ENCODE results near the gene ZBTB20.

Gene ZBTB20

GRCh38 chr3:114714957-114715460, 432.1 kb downstream of the ZBTB20 start:
- Histone ChIP-seq H3K36me3 (ENCODE audit: control insufficient read depth, low read length) (no peaks in the 10 kb centered on the region), H3F3A (ENCODE audit: control insufficient read depth, insufficient read depth) (no peaks in the 10 kb centered on the region), H3K79me2 (ENCODE audit: control insufficient read depth, low read length) (no peaks in the 10 kb centered on the region)

DNA sequence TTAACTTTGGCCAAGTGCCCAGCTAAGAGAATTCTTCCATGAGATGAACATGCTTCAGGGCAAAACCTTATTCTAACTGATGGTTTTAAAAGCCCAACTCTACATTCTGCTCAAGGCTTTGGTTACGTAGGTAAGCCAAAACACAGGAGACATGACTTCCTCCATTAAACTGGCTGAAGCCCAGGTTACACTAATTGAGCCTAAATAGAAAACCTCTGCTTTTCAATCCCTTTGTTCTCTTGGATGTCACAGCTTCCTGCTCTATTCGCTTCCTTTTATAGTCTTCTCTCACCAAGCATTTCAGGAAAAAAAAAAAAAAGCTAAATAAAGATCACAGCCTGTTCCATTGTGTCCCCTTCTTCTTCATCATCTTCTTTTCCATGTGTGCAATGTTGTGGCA, 432.9 kb downstream of the ZBTB20 start:
- Histone ChIP-seq H4K20me1 (ENCODE audit: control insufficient read depth, insufficient read depth, low read depth, low read length) (no peaks in the 10 kb centered on the region), H3K27me3 (ENCODE audit: control insufficient read depth, low read length) (no peaks in the 10 kb centered on the region), H3K79me2 (ENCODE audit: control insufficient read depth, low read length) (no peaks in the 10 kb centered on the region), H3K9me3 (ENCODE audit: control insufficient read depth, insufficient read depth, low read length) (no peaks in the 10 kb centered on the region), H3K4me3 (ENCODE audit: low read length) (no peak overlapping the region), H3K4me2 (ENCODE audit: low read length) (no peak overlapping the region), H3K4me1 (ENCODE audit: control insufficient read depth, low read length) (no peaks in the 10 kb centered on the region), H3K27ac (ENCODE audit: low read depth, low read length) (no peak overlapping the region), H3K36me3 (ENCODE audit: control insufficient read depth, low read length) (no peaks in the 10 kb centered on the region), H3K9me2 (replicated peaks; ENCODE audit: control insufficient read depth, low read length) (no peaks in the 10 kb centered on the region), H3F3A (ENCODE audit: control insufficient read depth, insufficient read depth) (no peaks in the 10 kb centered on the region)
- TF ChIP-seq EZH2phosphoT487 (IDR thresholded peaks at IDR 0.05; ENCODE audit: borderline replicate concordance, low read length) = no peak
- no peak for TF ChIP-seq CTCF (IDR thresholded peaks at IDR 0.05; ENCODE audit: low read depth, low read length, poor library complexity, severe bottlenecking)

More at GRCh38 chr3:114714957-114715460, 432.1 kb downstream of the ZBTB20 start:
- Histone ChIP-seq H3K9me2 (replicated peaks; ENCODE audit: control insufficient read depth, low read length) (no peaks in the 10 kb centered on the region), H3K27me3 (ENCODE audit: control insufficient read depth, low read length) (no peaks in the 10 kb centered on the region), H3K27ac (ENCODE audit: low read depth, low read length) (no peak overlapping the region), H3K4me1 (ENCODE audit: control insufficient read depth, low read length) (no peaks in the 10 kb centered on the region), H3K4me3 (ENCODE audit: low read length) (no peak overlapping the region), H4K20me1 (ENCODE audit: control insufficient read depth, insufficient read depth, low read depth, low read length) (no peaks in the 10 kb centered on the region), H3K4me2 (ENCODE audit: low read length) (no peak overlapping the region), H3K9me3 (ENCODE audit: control insufficient read depth, insufficient read depth, low read length) (no peaks in the 10 kb centered on the region)
- TF ChIP-seq EZH2phosphoT487 (IDR thresholded peaks at IDR 0.05; ENCODE audit: borderline replicate concordance, low read length) (no peak), CTCF (IDR thresholded peaks at IDR 0.05; ENCODE audit: low read depth, low read length, poor library complexity, severe bottlenecking) (no peak)

DNA sequence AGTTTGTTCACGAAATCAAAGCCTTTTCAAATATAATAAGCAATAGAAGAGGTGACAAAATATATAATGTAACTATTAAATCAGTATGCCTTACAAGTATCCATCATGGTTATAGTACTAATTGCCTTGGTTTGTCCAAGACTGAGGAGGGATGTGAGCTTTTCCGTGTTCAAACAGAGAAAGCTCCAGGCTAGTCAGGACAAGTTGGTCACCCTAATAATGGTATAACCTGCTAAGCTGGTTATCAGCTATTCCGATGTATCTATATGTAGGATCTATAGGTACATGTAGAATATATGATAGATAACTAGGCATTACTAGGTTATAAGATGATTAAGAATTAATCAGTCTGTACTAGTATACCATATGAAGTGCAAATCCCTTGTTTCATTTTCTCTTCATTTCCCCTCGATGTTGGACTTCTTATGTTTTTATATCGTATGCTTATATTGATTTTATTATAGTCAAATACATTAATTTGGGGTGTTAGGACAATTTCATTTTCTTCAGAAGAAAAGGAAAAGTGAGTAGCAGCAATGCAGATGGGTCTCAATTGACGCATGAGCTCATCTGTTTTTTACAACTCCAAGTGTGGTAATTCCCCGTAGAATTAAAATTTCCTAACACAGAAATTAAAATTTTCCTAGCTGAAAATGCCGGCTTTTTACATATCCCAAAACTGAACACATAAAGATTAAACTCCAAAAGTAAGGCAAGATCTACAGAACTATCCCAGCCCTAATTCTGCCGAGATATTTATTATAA, 434.2 kb downstream of the ZBTB20 start:
- H3K79me2 ChIP-seq (ENCODE audit: control insufficient read depth, low read length) = no peaks in the 10 kb centered on the region
- no peak overlapping the region for H3K4me2 ChIP-seq (ENCODE audit: low read length)
- H3K36me3 ChIP-seq (ENCODE audit: control insufficient read depth, low read length) = no peaks in the 10 kb centered on the region

More for the DNA sequence above, 434.2 kb downstream of the ZBTB20 start:
- TF ChIP-seq CTCF (IDR thresholded peaks at IDR 0.05; ENCODE audit: low read depth, low read length, poor library complexity, severe bottlenecking) = no peak
- no peak for TF ChIP-seq EZH2phosphoT487 (IDR thresholded peaks at IDR 0.05; ENCODE audit: borderline replicate concordance, low read length)
- Histone ChIP-seq H3K27ac (ENCODE audit: low read depth, low read length) (no peak overlapping the region), H3K27me3 (ENCODE audit: control insufficient read depth, low read length) (no peaks in the 10 kb centered on the region), H4K20me1 (ENCODE audit: control insufficient read depth, insufficient read depth, low read depth, low read length) (no peaks in the 10 kb centered on the region), H3K9me3 (ENCODE audit: control insufficient read depth, insufficient read depth, low read length) (no peaks in the 10 kb centered on the region), H3K9me2 (replicated peaks; ENCODE audit: control insufficient read depth, low read length) (no peaks in the 10 kb centered on the region), H3F3A (ENCODE audit: control insufficient read depth, insufficient read depth) (no peaks in the 10 kb centered on the region), H3K4me1 (ENCODE audit: control insufficient read depth, low read length) (no peaks in the 10 kb centered on the region), H3K4me3 (ENCODE audit: low read length) (no peak overlapping the region)
